SK-N-SH (cell line): ENCODE data around the gene HOXC5. TPM values are rescaled to one million over a fixed set of nuclear protein-coding genes. Genes with fewer than 3 reads are reported as not detected.
A peak's percentile ranks its signal among the peaks of the same experiment; 100 is the strongest.

Experiments
- CTCF ChIA-PET: fragments of 300-600, 350-600 bp; formaldehyde crosslinking; extraction: SDS; loops from one replicate; lab custom pipeline; 2021; lab: Yijun Ruan, JAX
- POLR2A ChIA-PET: fragments of 350-600 bp; sonication (Branson Sonifier 250); formaldehyde crosslinking; extraction: SDS; loops from one replicate; lab custom pipeline; 2020; ENCODE audit warnings: antibody characterized with exemption, inconsistent platforms; lab: Yijun Ruan, JAX
- DNase-seq: peaks from one replicate; pipeline ENCODE4 v3.0.0; 2012
- H2AFZ ChIP-seq: fragments of 200-600 bp; sonication (generic); 2 replicates; pipeline ENCODE4 v1.8.1; 2016; ENCODE audit warnings: antibody characterized with exemption, mild to moderate bottlenecking, low read depth
- H3F3A ChIP-seq: fragments of 200-600 bp; sonication (generic); replicated peaks from 2 replicates; pipeline ENCODE3; 2016; ENCODE audit warnings: antibody characterized with exemption, mild to moderate bottlenecking; ENCODE audit not compliant: insufficient read depth
- H3K27ac ChIP-seq, 2 experiments: fragments of 200-500 bp in 1 of 2; fragments of 200-600 bp in 1 of 2; sonication (Bioruptor generic) in 1 of 2; sonication (generic), shearing (Covaris generic) in 1 of 2; 2 replicates each; pipeline versions ENCODE4 v1.5.1 to v1.6.1; 2014 to 2016; ENCODE audit warnings: low read depth in 2 of 2, inconsistent platforms in 1 of 2, low read length in 1 of 2, mild to moderate bottlenecking in 1 of 2, mixed read lengths in 1 of 2
- H3K27me3 ChIP-seq: fragments of 200-600 bp; sonication (generic), shearing (Covaris generic); 2 replicates; pipeline ENCODE4 v1.6.1; 2016; ENCODE audit warnings: mixed run types; ENCODE audit not compliant: insufficient read depth
- H3K36me3 ChIP-seq, 2 experiments: fragments of 200-500 bp in 1 of 2; fragments of 200-600 bp in 1 of 2; sonication (Bioruptor generic) in 1 of 2; sonication (generic) in 1 of 2; replicated peaks in 1 of 2; 2 replicates each; pipeline versions ENCODE3 to v1.5.1; 2014 to 2016; ENCODE audit warnings: low read length in 1 of 2, mild to moderate bottlenecking in 1 of 2; ENCODE audit not compliant: insufficient read depth in 2 of 2, control insufficient read depth in 1 of 2
- H3K4me1 ChIP-seq, 2 experiments: fragments of 200-500 bp in 1 of 2; fragments of 200-600 bp in 1 of 2; sonication (Bioruptor generic) in 1 of 2; sonication (generic), shearing (Covaris generic) in 1 of 2; 2 replicates each; pipeline versions ENCODE4 v1.5.1 to v1.6.1; 2014 to 2016; ENCODE audit warnings: low read depth in 1 of 2, low read length in 1 of 2, mixed run types in 1 of 2; ENCODE audit not compliant: insufficient read depth in 2 of 2, control insufficient read depth in 1 of 2
- H3K4me2 ChIP-seq: fragments of 200-600 bp; sonication (generic), shearing (Covaris generic); 2 replicates; pipeline ENCODE4 v1.6.1; 2017; ENCODE audit warnings: mixed run types
- H3K4me3 ChIP-seq, 2 experiments: fragments of 200-500 bp in 1 of 2; fragments of 200-600 bp in 1 of 2; sonication (Bioruptor generic) in 1 of 2; sonication (generic), shearing (Covaris generic) in 1 of 2; 2 replicates each; pipeline versions ENCODE4 v1.5.1 to v1.8.1; 2014 to 2016; ENCODE audit warnings: low read depth in 2 of 2, inconsistent platforms in 1 of 2, low read length in 1 of 2, mild to moderate bottlenecking in 1 of 2, mixed read lengths in 1 of 2, moderate library complexity in 1 of 2
- H3K79me2 ChIP-seq: fragments of 200-600 bp; sonication (generic); 2 replicates; pipeline ENCODE4 v1.8.1; 2017; ENCODE audit warnings: mild to moderate bottlenecking; ENCODE audit not compliant: insufficient read depth
- H3K9ac ChIP-seq: fragments of 200-600 bp; sonication (generic); 2 replicates; pipeline ENCODE4 v1.6.1; 2017; ENCODE audit warnings: mixed run types
- H3K9me2 ChIP-seq: fragments of 200-600 bp; sonication (generic); 2 replicates; pipeline ENCODE4 v1.6.1; 2017; ENCODE audit warnings: mixed run types
- H3K9me3 ChIP-seq: fragments of 200-600 bp; sonication (generic); 2 replicates; pipeline ENCODE4 v1.6.1; 2017; ENCODE audit warnings: mixed run types, mild to moderate bottlenecking, moderate library complexity
- H4K20me1 ChIP-seq: fragments of 200-600 bp; sonication (generic); 2 replicates; pipeline ENCODE4 v1.6.1; 2017; ENCODE audit warnings: mild to moderate bottlenecking, mixed run types; ENCODE audit not compliant: insufficient read depth
- CTCF ChIP-seq: fragments of 200-600 bp; sonication (generic); IDR thresholded peaks from 2 replicates; pipeline ENCODE4 v1.6.1; 2017; ENCODE audit warnings: antibody characterized with exemption, mild to moderate bottlenecking, moderate library complexity
- ELF1 ChIP-seq: IDR thresholded peaks from 2 replicates; pipeline ENCODE4 v1.4.0; 2012
- EZH2phosphoT487 ChIP-seq: fragments of 200-600 bp; sonication (generic); IDR thresholded peaks from 2 replicates; pipeline ENCODE4 v1.6.1; 2017; ENCODE audit warnings: low read depth, mixed run types, mild to moderate bottlenecking, antibody characterized with exemption, moderate library complexity, borderline replicate concordance
- FOSL2 ChIP-seq: IDR thresholded peaks from 2 replicates; pipeline ENCODE4 v1.4.0; 2012; ENCODE audit warnings: low read depth, mild to moderate bottlenecking, moderate library complexity, borderline replicate concordance
- FOXJ3 ChIP-seq: sonication (generic); formaldehyde crosslinking; IDR thresholded peaks from 2 replicates; pipeline ENCODE4 v1.5.1; 2020; ENCODE audit warnings: mild to moderate bottlenecking, missing genetic modification reagents
- GABPA ChIP-seq: IDR thresholded peaks from 2 replicates; pipeline ENCODE4 v1.4.0; 2012; ENCODE audit warnings: low read depth, mild to moderate bottlenecking
- GATA2 ChIP-seq: sonication (generic); formaldehyde crosslinking; IDR thresholded peaks from 2 replicates; pipeline ENCODE4 v1.5.0; 2020; ENCODE audit warnings: mild to moderate bottlenecking, missing genetic modification reagents
- MAX ChIP-seq: IDR thresholded peaks from 2 replicates; pipeline ENCODE4 v1.4.0; 2012; ENCODE audit warnings: low read depth
- NFIC ChIP-seq: IDR thresholded peaks from 2 replicates; pipeline ENCODE4 v1.4.0; 2012; ENCODE audit warnings: borderline replicate concordance
- NRF1 ChIP-seq: IDR thresholded peaks from 2 replicates; pipeline ENCODE4 v1.6.1; 2012; ENCODE audit warnings: low read depth, mild to moderate bottlenecking, low read length
- POLR2AphosphoS5 ChIP-seq: IDR thresholded peaks from 2 replicates; pipeline ENCODE4 v1.6.1; 2012; ENCODE audit warnings: low read depth, low read length
- RAD21 ChIP-seq: IDR thresholded peaks from 2 replicates; pipeline ENCODE4 v1.6.1; 2012; ENCODE audit warnings: mild to moderate bottlenecking, low read length
- RCOR1 ChIP-seq: fragments of 150-350 bp; IDR thresholded peaks from 2 replicates; pipeline ENCODE4 v1.6.1; 2017; ENCODE audit warnings: antibody characterized with exemption, low read length
- RXRA ChIP-seq: IDR thresholded peaks from 2 replicates; pipeline ENCODE4 v1.4.0; 2012; ENCODE audit warnings: low read depth, mild to moderate bottlenecking, borderline replicate concordance
- SIN3A ChIP-seq: IDR thresholded peaks from 2 replicates; pipeline ENCODE4 v1.6.1; 2012; ENCODE audit warnings: low read depth, mild to moderate bottlenecking, low read length, moderate library complexity, borderline replicate concordance
- SMC3 ChIP-seq: IDR thresholded peaks from 2 replicates; pipeline ENCODE4 v1.6.1; 2012; ENCODE audit warnings: low read depth, low read length, improper control_type of control experiment
- TEAD4 ChIP-seq: IDR thresholded peaks from 2 replicates; pipeline ENCODE4 v1.4.0; 2012; ENCODE audit warnings: mild to moderate bottlenecking, borderline replicate concordance; ENCODE audit not compliant: insufficient read depth
- USF1 ChIP-seq: IDR thresholded peaks from 2 replicates; pipeline ENCODE4 v1.4.0; 2012; ENCODE audit warnings: low read depth, borderline replicate concordance
- ZBTB33 ChIP-seq: IDR thresholded peaks from 2 replicates; pipeline ENCODE4 v1.4.0; 2012; ENCODE audit warnings: low read depth, borderline replicate concordance
- WGBS: methylation state at CpG from one replicate; pipeline ENCODE4 v1.1.6; 2017; ENCODE audit warnings: low lambda C conversion rate; 5-methylcytosine and 5-hydroxymethylcytosine counted together
- polyA plus RNA-seq, 3 experiments: library from polyadenylated mRNA; depleted of rRNA; stranded (reverse); fragments of >200 nt; gene quantifications; 2 replicates each; pipeline ENCODE4 v1.2.3, GENCODE V29; 2012

Gene HOXC5
- polyA plus RNA-seq, 1 of the 3 experiments (the other 2 are of a cell fraction): 2.1 TPM

GRCh38 chr12:54018468-54018984 lies 14.3 kb upstream of the HOXC5 start:
- CTCF ChIA-PET: interaction anchor here (0.8 to 24.5 kb wide), 3 partner anchors 18 to 177 kb away, joined by 6 to 568 read pairs (median 548); partner anchors contain the start of genes HOXC9 and SMUG1
- peak overlapping the region; percentile 90; the same call in 1 of the 2 replicates for H2AFZ ChIP-seq

GRCh38 chr12:54019091-54019811 lies 13.6 kb upstream of the HOXC5 start:
- Histone ChIP-seq H3F3A (peaks cover 9% of the 10 kb centered on the region), H3K36me3 (no peaks in the 10 kb centered on the region), H3K9me3 (no peaks in the 10 kb centered on the region), H3K27ac (peak overlapping the region in 1 of 2 experiments; percentile 99; a peak in 3 of 4 replicates), H3K27me3 (no peaks in the 10 kb centered on the region), H3K4me1 (peaks cover 7 to 38% of the 10 kb centered on the region in 2 experiments; a peak in 2 of 4 replicates), H2AFZ (no peak overlapping the region), H4K20me1 (no peaks in the 10 kb centered on the region), H3K9ac (no peak overlapping the region), H3K79me2 (peaks cover 10% of the 10 kb centered on the region; the same call in 1 of the 2 replicates), H3K9me2 (no peaks in the 10 kb centered on the region), H3K4me2 (0 out of 2 replicates have a peak overlapping the region, but pooled peaks have one; percentile 3), H3K4me3 (no peak overlapping the region)
- CTCF ChIA-PET: interaction anchor here (23.2 kb wide), 1 partner anchor 177 kb away, joined by 548 read pairs; the partner anchor contains the start of gene SMUG1
- no peak for DNase-seq
- POLR2A ChIA-PET: no interaction called here
- 96% methylated on average over 43 of the region's 43 CpGs for WGBS
- no peak for TF ChIP-seq NFIC
- no peak for TF ChIP-seq POLR2AphosphoS5
- no peak for TF ChIP-seq ZBTB33
- TF ChIP-seq FOXJ3 (CRISPR knock-in tag): no peak
- TF ChIP-seq RAD21: no peak
- TF ChIP-seq SIN3A: no peak
- TF ChIP-seq ELF1: no peak
- no peak for TF ChIP-seq CTCF
- TF ChIP-seq GATA2 (CRISPR knock-in tag): no peak
- TF ChIP-seq SMC3: no peak
- no peak for TF ChIP-seq FOSL2
- no peak for TF ChIP-seq RCOR1
- no peak for TF ChIP-seq MAX
- TF ChIP-seq GABPA: no peak

More at GRCh38 chr12:54018468-54018984, 14.3 kb upstream of the HOXC5 start:
- H3K36me3 ChIP-seq: no peaks in the 10 kb centered on the region
- peaks cover 10% of the 10 kb centered on the region; the same call in 1 of the 2 replicates for H3K79me2 ChIP-seq
- H3K27ac ChIP-seq: peak overlapping the region; percentile 89 to 99
- peak; percentile 66 for DNase-seq
- H4K20me1 ChIP-seq: no peaks in the 10 kb centered on the region
- peaks cover 7 to 36% of the 10 kb centered on the region in 2 experiments; a peak in 2 of 4 replicates for H3K4me1 ChIP-seq
- TF ChIP-seq NRF1 (no peak), GATA2 (CRISPR knock-in tag) (no peak), TEAD4 (no peak), USF1 (no peak), EZH2phosphoT487 (no peak), FOXJ3 (CRISPR knock-in tag) (no peak), RXRA (no peak)
- POLR2A ChIA-PET: no interaction called here
- H3K9ac ChIP-seq: peak overlapping the region; percentile 98
- H3F3A ChIP-seq: peaks cover 9% of the 10 kb centered on the region
- 46% methylated on average over 28 of the region's 29 CpGs for WGBS
- H3K27me3 ChIP-seq: no peaks in the 10 kb centered on the region
- peak overlapping the region; percentile 69 to 85 for H3K4me3 ChIP-seq
- no peaks in the 10 kb centered on the region for H3K9me2 ChIP-seq
- H3K4me2 ChIP-seq: peak overlapping the region; percentile 99
- H3K9me3 ChIP-seq: no peaks in the 10 kb centered on the region
